Memory B cell (primary cell): ENCODE data around the gene APC2.
"Not testable (repeated sequence)": the region's sequence is repeated elsewhere in the genome, so short reads cannot be mapped to it uniquely, and the experiment has no call there.

Experiments used
- ATAC-seq: fragments of 150-1000 bp; cut with Tn5 transposase; 2 replicates; pipeline ENCODE4 v1.10.0; 2021; ENCODE audit warnings: low read depth, mild to moderate bottlenecking, moderate library complexity
- DNase-seq, 2 donors: peaks; one replicate each; pipeline ENCODE4 v3.0.0; 2022; ENCODE audit warnings: low spot score in 2 of 2
- H3K27ac Mint-ChIP-seq: one replicate; pipeline ENCODE4 v1.8.0; 2022; ENCODE audit warnings: mild to moderate bottlenecking, moderate library complexity, mixed read lengths
- H3K27me3 Mint-ChIP-seq: one replicate; pipeline ENCODE4 v1.8.0; 2022; ENCODE audit warnings: mixed read lengths
- H3K36me3 Mint-ChIP-seq: one replicate; pipeline ENCODE4 v1.8.0; 2022; ENCODE audit warnings: mild to moderate bottlenecking, mixed read lengths
- H3K4me1 Mint-ChIP-seq: one replicate; pipeline ENCODE4 v1.8.0; 2022; ENCODE audit warnings: mixed read lengths
- H3K4me3 Mint-ChIP-seq: one replicate; pipeline ENCODE4 v1.8.0; 2022; ENCODE audit warnings: mild to moderate bottlenecking, moderate library complexity, mixed read lengths
- H3K9me3 Mint-ChIP-seq: one replicate; pipeline ENCODE4 v1.8.0; 2022; ENCODE audit warnings: mixed read lengths

Gene APC2

GRCh38 chr19:1477056-1477455 is 27.1 kb downstream of the APC2 start:
- not testable (repeated sequence) for H3K36me3 Mint-ChIP-seq, H3K4me3 Mint-ChIP-seq, DNase-seq, H3K27ac Mint-ChIP-seq, H3K27me3 Mint-ChIP-seq, H3K9me3 Mint-ChIP-seq, ATAC-seq
- H3K4me1 Mint-ChIP-seq = peaks cover 17% of the 10 kb centered on the region

GRCh38 chr19:1478934-1479707 is 29.2 kb downstream of the APC2 start, which contains the start of gene C19orf25:
Gene C19orf25 (minus strand): TSS chr19:1479215. CDS start chr19:1478903, 312 bp downstream.
- H3K36me3 Mint-ChIP-seq = peaks cover 4% of the 10 kb centered on the region
- no peaks in the 10 kb centered on the region for H3K9me3 Mint-ChIP-seq
- peak within 1 kb of the TSS; percentile 96 for H3K4me3 Mint-ChIP-seq
- H3K4me1 Mint-ChIP-seq = peaks cover 13% of the 10 kb centered on the region
- peak within 1 kb of the TSS; percentile 95 for H3K27ac Mint-ChIP-seq
- ATAC-seq = peak; percentile 98
- no peaks in the 10 kb centered on the region for H3K27me3 Mint-ChIP-seq
- peak; percentile 82 to 87 for DNase-seq

- Mint-ChIP-seq H3K36me3 (peaks cover 4% of the 10 kb centered on the region), H3K27ac (no peak overlapping the region), H3K4me3 (no peak overlapping the region), H3K9me3 (no peaks in the 10 kb centered on the region), H3K4me1 (peaks cover 13% of the 10 kb centered on the region), H3K27me3 (no peaks in the 10 kb centered on the region)
- DNase-seq (no peak), ATAC-seq (no peak)
Measured at GRCh38 chr19:1481224-1481892, 31.4 kb downstream of the APC2 start.

GRCh38 chr19:1481893-1482360 is 32.0 kb downstream of the APC2 start:
- H3K4me3 Mint-ChIP-seq = no peak overlapping the region
- H3K27ac Mint-ChIP-seq = no peak overlapping the region
- DNase-seq = no peak
- H3K4me1 Mint-ChIP-seq = peaks cover 13% of the 10 kb centered on the region
- peaks cover 4% of the 10 kb centered on the region for H3K36me3 Mint-ChIP-seq
- no peak for ATAC-seq
- no peaks in the 10 kb centered on the region for H3K9me3 Mint-ChIP-seq
- H3K27me3 Mint-ChIP-seq = no peaks in the 10 kb centered on the region

GRCh38 chr19:1482361-1483130 is 32.6 kb downstream of the APC2 start:
- H3K4me3 Mint-ChIP-seq = no peak overlapping the region

GRCh38 chr19:1483131-1483978 is 33.4 kb downstream of the APC2 start:
- ATAC-seq (no peak), DNase-seq (no peak)
- Mint-ChIP-seq H3K27me3 (no peaks in the 10 kb centered on the region), H3K27ac (no peak overlapping the region), H3K36me3 (peaks cover 3% of the 10 kb centered on the region), H3K9me3 (no peaks in the 10 kb centered on the region), H3K4me3 (no peak overlapping the region), H3K4me1 (peaks cover 11% of the 10 kb centered on the region)

More at GRCh38 chr19:1482361-1483130, 32.6 kb downstream of the APC2 start:
- DNase-seq (no peak), ATAC-seq (no peak)
- Mint-ChIP-seq H3K9me3 (no peaks in the 10 kb centered on the region), H3K27ac (no peak overlapping the region), H3K4me1 (peaks cover 11% of the 10 kb centered on the region), H3K27me3 (no peaks in the 10 kb centered on the region), H3K36me3 (peaks cover 3% of the 10 kb centered on the region)

GRCh38 chr19:1483979-1484428 is 34.1 kb downstream of the APC2 start:
- Mint-ChIP-seq H3K27me3 (no peaks in the 10 kb centered on the region), H3K27ac (no peak overlapping the region), H3K36me3 (peaks cover 2% of the 10 kb centered on the region), H3K9me3 (no peaks in the 10 kb centered on the region), H3K4me3 (no peak overlapping the region), H3K4me1 (peaks cover 10% of the 10 kb centered on the region)
- DNase-seq = no peak
- ATAC-seq = no peak

GRCh38 chr19:1486720-1487575 is 37.0 kb downstream of the APC2 start:
- no peak for ATAC-seq
- Mint-ChIP-seq H3K27ac (no peak overlapping the region), H3K27me3 (peaks cover 1% of the 10 kb centered on the region)

GRCh38 chr19:1487576-1488281 is 37.8 kb downstream of the APC2 start:
- peaks cover 5% of the 10 kb centered on the region for H3K4me1 Mint-ChIP-seq
- H3K9me3 Mint-ChIP-seq = no peaks in the 10 kb centered on the region
- no peak for ATAC-seq
- no peak overlapping the region for H3K27ac Mint-ChIP-seq
- no peaks in the 10 kb centered on the region for H3K36me3 Mint-ChIP-seq
- peaks cover 1% of the 10 kb centered on the region for H3K27me3 Mint-ChIP-seq
- DNase-seq = no peak
- no peak overlapping the region for H3K4me3 Mint-ChIP-seq

More at GRCh38 chr19:1486720-1487575, 37.0 kb downstream of the APC2 start:
- no peaks in the 10 kb centered on the region for H3K36me3 Mint-ChIP-seq
- H3K4me3 Mint-ChIP-seq = no peak overlapping the region
- no peaks in the 10 kb centered on the region for H3K9me3 Mint-ChIP-seq
- H3K4me1 Mint-ChIP-seq = peaks cover 5% of the 10 kb centered on the region
- DNase-seq = no peak

- DNase-seq = no peak
- Mint-ChIP-seq H3K27ac (no peak overlapping the region), H3K4me1 (peaks cover 5% of the 10 kb centered on the region), H3K4me3 (no peak overlapping the region), H3K9me3 (no peaks in the 10 kb centered on the region), H3K27me3 (peaks cover 1% of the 10 kb centered on the region), H3K36me3 (no peaks in the 10 kb centered on the region)
- ATAC-seq = no peak
Measured at GRCh38 chr19:1488282-1488601, 38.3 kb downstream of the APC2 start.

- Mint-ChIP-seq H3K9me3 (no peaks in the 10 kb centered on the region), H3K4me1 (peaks cover 5% of the 10 kb centered on the region), H3K4me3 (peak overlapping the region; percentile 47), H3K27me3 (peaks cover 1% of the 10 kb centered on the region), H3K36me3 (no peaks in the 10 kb centered on the region), H3K27ac (no peak overlapping the region)
- DNase-seq = no peak
- ATAC-seq = no peak
Measured at GRCh38 chr19:1489463-1490310, 39.8 kb downstream of the APC2 start.
